ENCODE data around the gene TULP4.

DNA sequence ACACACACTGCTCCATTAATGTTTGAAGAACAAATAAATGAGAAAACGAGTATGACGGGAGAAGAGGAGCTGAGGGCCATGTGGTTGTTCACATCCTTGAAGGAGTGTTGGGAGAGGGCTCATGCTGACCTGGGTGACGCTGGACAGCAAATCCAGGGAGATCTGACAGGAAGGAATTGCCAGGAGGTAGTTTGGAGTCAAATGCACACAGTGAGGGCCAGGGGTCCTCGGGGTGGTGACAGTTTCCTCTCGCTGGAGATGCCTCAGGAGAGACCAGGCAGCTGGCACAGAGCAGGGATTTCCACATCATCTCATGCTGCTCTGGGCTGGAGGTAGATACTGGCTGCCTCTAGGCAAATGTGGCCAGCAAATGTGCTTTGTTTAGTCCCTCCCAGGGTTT lies 245.7 kb downstream of the TULP4 start:
- TF ChIP-seq, protein P1, sequence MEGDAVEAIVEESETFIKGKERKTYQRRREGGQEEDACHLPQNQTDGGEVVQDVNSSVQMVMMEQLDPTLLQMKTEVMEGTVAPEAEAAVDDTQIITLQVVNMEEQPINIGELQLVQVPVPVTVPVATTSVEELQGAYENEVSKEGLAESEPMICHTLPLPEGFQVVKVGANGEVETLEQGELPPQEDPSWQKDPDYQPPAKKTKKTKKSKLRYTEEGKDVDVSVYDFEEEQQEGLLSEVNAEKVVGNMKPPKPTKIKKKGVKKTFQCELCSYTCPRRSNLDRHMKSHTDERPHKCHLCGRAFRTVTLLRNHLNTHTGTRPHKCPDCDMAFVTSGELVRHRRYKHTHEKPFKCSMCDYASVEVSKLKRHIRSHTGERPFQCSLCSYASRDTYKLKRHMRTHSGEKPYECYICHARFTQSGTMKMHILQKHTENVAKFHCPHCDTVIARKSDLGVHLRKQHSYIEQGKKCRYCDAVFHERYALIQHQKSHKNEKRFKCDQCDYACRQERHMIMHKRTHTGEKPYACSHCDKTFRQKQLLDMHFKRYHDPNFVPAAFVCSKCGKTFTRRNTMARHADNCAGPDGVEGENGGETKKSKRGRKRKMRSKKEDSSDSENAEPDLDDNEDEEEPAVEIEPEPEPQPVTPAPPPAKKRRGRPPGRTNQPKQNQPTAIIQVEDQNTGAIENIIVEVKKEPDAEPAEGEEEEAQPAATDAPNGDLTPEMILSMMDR (tag by site-specific recombination; IDR thresholded peaks at IDR 0.05), result no peak
- TF ChIP-seq, protein P2, sequence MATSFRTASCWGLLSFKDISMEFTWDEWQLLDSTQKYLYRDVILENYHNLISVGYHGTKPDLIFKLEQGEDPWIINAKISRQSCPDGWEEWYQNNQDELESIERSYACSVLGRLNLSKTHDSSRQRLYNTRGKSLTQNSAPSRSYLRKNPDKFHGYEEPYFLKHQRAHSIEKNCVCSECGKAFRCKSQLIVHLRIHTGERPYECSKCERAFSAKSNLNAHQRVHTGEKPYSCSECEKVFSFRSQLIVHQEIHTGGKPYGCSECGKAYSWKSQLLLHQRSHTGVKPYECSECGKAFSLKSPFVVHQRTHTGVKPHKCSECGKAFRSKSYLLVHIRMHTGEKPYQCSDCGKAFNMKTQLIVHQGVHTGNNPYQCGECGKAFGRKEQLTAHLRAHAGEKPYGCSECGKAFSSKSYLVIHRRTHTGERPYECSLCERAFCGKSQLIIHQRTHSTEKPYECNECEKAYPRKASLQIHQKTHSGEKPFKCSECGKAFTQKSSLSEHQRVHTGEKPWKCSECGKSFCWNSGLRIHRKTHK (tag by site-specific recombination; IDR thresholded peaks at IDR 0.05), result no peak
- no peak for TF ChIP-seq ZNF121 (tag by site-specific recombination; IDR thresholded peaks at IDR 0.05)
- TF ChIP-seq, protein P3, sequence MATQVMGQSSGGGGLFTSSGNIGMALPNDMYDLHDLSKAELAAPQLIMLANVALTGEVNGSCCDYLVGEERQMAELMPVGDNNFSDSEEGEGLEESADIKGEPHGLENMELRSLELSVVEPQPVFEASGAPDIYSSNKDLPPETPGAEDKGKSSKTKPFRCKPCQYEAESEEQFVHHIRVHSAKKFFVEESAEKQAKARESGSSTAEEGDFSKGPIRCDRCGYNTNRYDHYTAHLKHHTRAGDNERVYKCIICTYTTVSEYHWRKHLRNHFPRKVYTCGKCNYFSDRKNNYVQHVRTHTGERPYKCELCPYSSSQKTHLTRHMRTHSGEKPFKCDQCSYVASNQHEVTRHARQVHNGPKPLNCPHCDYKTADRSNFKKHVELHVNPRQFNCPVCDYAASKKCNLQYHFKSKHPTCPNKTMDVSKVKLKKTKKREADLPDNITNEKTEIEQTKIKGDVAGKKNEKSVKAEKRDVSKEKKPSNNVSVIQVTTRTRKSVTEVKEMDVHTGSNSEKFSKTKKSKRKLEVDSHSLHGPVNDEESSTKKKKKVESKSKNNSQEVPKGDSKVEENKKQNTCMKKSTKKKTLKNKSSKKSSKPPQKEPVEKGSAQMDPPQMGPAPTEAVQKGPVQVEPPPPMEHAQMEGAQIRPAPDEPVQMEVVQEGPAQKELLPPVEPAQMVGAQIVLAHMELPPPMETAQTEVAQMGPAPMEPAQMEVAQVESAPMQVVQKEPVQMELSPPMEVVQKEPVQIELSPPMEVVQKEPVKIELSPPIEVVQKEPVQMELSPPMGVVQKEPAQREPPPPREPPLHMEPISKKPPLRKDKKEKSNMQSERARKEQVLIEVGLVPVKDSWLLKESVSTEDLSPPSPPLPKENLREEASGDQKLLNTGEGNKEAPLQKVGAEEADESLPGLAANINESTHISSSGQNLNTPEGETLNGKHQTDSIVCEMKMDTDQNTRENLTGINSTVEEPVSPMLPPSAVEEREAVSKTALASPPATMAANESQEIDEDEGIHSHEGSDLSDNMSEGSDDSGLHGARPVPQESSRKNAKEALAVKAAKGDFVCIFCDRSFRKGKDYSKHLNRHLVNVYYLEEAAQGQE (tag by site-specific recombination; IDR thresholded peaks at IDR 0.05), result peak; percentile 63
- TF ChIP-seq ZNF670 (tag by site-specific recombination; IDR thresholded peaks at IDR 0.05; ENCODE audit: low read depth), result no peak
- no peak for TF ChIP-seq ZNF626 (tag by site-specific recombination; IDR thresholded peaks at IDR 0.05)
- TF ChIP-seq ZNF792 (tag by site-specific recombination; IDR thresholded peaks at IDR 0.05), result no peak
- no peak for TF ChIP-seq ZNF529 (tag by site-specific recombination; IDR thresholded peaks at IDR 0.05; ENCODE audit: insufficient replicate concordance)
- no peak for TF ChIP-seq ZNF274 (IDR thresholded peaks at IDR 0.05; ENCODE audit: low read length)
- TF ChIP-seq ZNF274 (tag by site-specific recombination; IDR thresholded peaks at IDR 0.05; ENCODE audit: borderline replicate concordance), result no peak
- no peak for TF ChIP-seq ZNF510 (tag by site-specific recombination; IDR thresholded peaks at IDR 0.05; ENCODE audit: insufficient replicate concordance)
- no peak for TF ChIP-seq ZNF24 (tag by site-specific recombination; IDR thresholded peaks at IDR 0.05)
- TF ChIP-seq ZSCAN30 (tag by site-specific recombination; IDR thresholded peaks at IDR 0.05), result no peak
- no peak for TF ChIP-seq ZNF660 (tag by site-specific recombination; IDR thresholded peaks at IDR 0.05)
- TF ChIP-seq, protein P4, sequence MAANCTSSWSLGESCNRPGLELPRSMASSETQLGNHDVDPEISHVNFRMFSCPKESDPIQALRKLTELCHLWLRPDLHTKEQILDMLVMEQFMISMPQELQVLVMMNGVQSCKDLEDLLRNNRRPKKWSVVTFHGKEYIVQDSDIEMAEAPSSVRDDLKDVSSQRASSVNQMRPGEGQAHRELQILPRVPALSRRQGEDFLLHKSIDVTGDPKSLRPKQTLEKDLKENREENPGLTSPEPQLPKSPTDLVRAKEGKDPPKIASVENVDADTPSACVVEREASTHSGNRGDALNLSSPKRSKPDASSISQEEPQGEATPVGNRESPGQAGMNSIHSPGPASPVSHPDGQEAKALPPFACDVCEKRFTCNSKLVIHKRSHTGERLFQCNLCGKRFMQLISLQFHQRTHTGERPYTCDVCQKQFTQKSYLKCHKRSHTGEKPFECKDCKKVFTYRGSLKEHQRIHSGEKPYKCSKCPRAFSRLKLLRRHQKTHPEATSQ (tag by site-specific recombination; IDR thresholded peaks at IDR 0.05), result no peak

All from HEK293 (cell line).